Neural crest cell (in vitro differentiated cells): ENCODE measurements around the gene ZCCHC3. TPM values are rescaled to one million over a fixed set of nuclear protein-coding genes. Genes with fewer than 3 reads are reported as not detected.

Source experiments
- DNase-seq: peaks from one replicate; pipeline ENCODE4 v3.0.0; 2021; ENCODE audit warnings: low read depth, mixed read lengths, low spot score
- H3K27ac Mint-ChIP-seq: one replicate; pipeline ENCODE4 v1.8.0; 2021; ENCODE audit warnings: mild to moderate bottlenecking, mixed read lengths; ENCODE audit not compliant: unreplicated experiment
- H3K27me3 Mint-ChIP-seq: 2 replicates; pipeline ENCODE4 v1.8.0; 2021; ENCODE audit warnings: low read depth, mild to moderate bottlenecking, mixed read lengths
- H3K36me3 Mint-ChIP-seq: 2 replicates; pipeline ENCODE4 v1.8.0; 2021; ENCODE audit warnings: low read depth, mild to moderate bottlenecking, mixed read lengths
- H3K4me1 Mint-ChIP-seq: 2 replicates; pipeline ENCODE4 v1.8.0; 2021; ENCODE audit warnings: mixed read lengths
- H3K4me3 Mint-ChIP-seq: one replicate; pipeline ENCODE4 v1.8.0; 2021; ENCODE audit warnings: mild to moderate bottlenecking, mixed read lengths
- H3K9me3 Mint-ChIP-seq: 2 replicates; pipeline ENCODE4 v1.8.0; 2021; ENCODE audit warnings: mixed read lengths
- total RNA-seq: library from RNA; stranded (reverse); gene quantifications from 2 replicates; pipeline ENCODE4 v1.2.1, GENCODE V29; 2021
- TF ChIP-seq, protein P1 (sequence below): fragments of 200-600 bp; sonication (generic); conservative IDR thresholded peaks from 2 replicates; pipeline ENCODE4 v1.5.0; 2021; ENCODE audit warnings: antibody characterized with exemption, mild to moderate bottlenecking

ZCCHC3 gene
- total RNA-seq, 1 donor from 2014 or later = 59.2 TPM

DNA sequence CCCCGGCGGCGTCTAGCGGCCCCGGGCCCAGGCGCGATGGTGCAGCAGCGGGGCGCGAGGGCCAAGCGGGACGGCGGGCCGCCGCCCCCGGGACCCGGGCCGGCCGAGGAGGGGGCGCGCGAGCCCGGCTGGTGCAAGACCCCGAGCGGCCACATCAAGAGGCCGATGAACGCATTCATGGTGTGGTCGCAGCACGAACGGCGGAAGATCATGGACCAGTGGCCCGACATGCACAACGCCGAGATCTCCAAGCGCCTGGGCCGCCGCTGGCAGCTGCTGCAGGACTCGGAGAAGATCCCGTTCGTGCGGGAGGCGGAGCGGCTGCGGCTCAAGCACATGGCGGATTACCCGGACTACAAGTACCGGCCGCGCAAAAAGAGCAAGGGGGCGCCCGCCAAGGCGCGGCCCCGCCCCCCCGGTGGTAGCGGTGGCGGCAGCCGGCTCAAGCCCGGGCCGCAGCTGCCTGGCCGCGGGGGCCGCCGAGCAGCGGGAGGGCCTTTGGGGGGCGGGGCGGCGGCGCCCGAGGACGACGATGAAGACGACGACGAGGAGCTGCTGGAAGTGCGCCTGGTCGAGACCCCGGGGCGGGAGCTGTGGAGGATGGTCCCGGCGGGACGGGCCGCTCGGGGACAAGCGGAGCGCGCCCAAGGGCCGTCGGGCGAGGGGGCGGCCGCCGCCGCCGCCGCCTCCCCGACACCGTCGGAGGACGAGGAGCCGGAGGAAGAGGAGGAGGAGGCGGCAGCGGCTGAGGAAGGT is 28.7 kb downstream of the ZCCHC3 start:
- Mint-ChIP-seq H3K9me3 (no peaks in the 10 kb centered on the region), H3K4me3 (peak overlapping the region; percentile 95), H3K27me3 (peaks cover 3% of the 10 kb centered on the region), H3K4me1 (peaks cover 54% of the 10 kb centered on the region), H3K27ac (peak overlapping the region; percentile 89), H3K36me3 (peaks cover 9% of the 10 kb centered on the region)
- DNase-seq = peak; percentile 60
- TF ChIP-seq, protein P1, sequence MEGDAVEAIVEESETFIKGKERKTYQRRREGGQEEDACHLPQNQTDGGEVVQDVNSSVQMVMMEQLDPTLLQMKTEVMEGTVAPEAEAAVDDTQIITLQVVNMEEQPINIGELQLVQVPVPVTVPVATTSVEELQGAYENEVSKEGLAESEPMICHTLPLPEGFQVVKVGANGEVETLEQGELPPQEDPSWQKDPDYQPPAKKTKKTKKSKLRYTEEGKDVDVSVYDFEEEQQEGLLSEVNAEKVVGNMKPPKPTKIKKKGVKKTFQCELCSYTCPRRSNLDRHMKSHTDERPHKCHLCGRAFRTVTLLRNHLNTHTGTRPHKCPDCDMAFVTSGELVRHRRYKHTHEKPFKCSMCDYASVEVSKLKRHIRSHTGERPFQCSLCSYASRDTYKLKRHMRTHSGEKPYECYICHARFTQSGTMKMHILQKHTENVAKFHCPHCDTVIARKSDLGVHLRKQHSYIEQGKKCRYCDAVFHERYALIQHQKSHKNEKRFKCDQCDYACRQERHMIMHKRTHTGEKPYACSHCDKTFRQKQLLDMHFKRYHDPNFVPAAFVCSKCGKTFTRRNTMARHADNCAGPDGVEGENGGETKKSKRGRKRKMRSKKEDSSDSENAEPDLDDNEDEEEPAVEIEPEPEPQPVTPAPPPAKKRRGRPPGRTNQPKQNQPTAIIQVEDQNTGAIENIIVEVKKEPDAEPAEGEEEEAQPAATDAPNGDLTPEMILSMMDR = no peak

DNA sequence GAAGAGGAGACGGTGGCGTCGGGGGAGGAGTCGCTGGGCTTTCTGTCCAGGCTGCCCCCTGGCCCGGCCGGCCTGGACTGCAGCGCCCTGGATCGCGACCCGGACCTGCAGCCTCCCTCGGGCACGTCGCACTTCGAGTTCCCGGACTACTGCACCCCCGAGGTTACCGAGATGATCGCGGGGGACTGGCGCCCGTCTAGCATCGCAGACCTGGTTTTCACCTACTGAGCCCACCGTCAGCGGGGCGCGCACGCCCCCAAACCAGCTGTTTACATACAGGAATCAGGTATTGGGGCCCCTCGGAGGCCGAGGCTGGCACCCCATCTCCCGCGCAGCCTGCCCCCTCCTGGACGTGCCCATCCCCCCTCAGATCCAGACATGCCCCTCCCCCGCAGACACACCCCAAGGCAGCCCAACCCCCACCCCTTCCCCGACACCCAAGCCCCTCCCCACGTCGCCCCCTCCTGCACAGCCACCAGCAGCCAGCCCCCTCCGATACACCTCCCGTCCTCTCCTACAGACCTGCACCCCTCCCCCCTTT is 29.3 kb downstream of the ZCCHC3 start:
- peaks cover 4% of the 10 kb centered on the region for H3K36me3 Mint-ChIP-seq
- no peak overlapping the region for H3K27ac Mint-ChIP-seq
- TF ChIP-seq, protein P1 = no peak
- peak overlapping the region; percentile 90 for H3K4me3 Mint-ChIP-seq
- H3K27me3 Mint-ChIP-seq = peaks cover 3% of the 10 kb centered on the region
- peaks cover 49% of the 10 kb centered on the region for H3K4me1 Mint-ChIP-seq
- H3K9me3 Mint-ChIP-seq = no peaks in the 10 kb centered on the region
- peak; percentile 86 for DNase-seq

DNA sequence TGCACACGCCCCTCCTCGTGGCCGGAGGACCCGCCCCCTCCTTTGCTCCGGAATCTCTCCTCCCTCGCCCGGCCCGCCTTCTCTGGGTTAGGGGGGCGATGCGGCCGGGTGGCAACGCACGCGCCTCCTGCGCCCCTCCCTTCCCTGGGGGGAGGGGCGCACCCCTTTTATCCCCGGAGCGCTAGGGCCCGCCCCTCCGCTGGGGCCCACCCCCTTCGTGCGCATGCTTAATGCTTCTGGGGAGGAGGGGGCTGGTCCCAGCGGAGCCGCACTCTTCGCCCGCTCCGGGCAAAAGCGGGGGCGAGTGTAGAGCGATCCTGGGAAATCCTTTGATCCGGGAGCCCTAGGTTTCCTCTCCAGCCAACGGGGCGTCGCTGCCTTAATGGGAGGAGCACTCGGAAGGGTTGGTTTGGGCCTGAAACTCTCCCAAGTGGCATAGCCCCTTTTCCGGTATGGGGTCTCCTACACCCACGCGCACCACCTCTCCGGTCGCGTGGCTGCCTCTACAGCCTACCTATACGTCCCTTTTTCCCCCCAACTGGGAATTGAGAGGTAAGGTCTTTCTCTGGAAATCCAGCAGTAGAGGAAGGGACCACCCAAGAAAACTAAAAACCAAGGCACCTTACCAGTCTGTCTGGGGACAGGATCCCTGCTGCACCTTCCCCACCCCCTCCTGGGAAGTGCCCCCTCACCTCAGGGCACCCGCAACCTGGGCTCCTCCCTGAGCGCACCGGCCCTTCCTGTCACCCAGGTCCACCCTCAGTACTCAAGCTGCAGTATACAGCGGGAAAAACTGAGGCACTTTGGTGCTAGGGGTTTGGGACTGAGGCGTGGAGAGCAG is 30.0 kb downstream of the ZCCHC3 start:
- TF ChIP-seq, protein P1 = no peak
- Mint-ChIP-seq H3K4me3 (peak overlapping the region; percentile 90), H3K36me3 (peaks cover 4% of the 10 kb centered on the region), H3K27ac (peak overlapping the region; percentile 81), H3K4me1 (peaks cover 49% of the 10 kb centered on the region), H3K9me3 (no peaks in the 10 kb centered on the region), H3K27me3 (peaks cover 3% of the 10 kb centered on the region)
- DNase-seq = no peak

DNA sequence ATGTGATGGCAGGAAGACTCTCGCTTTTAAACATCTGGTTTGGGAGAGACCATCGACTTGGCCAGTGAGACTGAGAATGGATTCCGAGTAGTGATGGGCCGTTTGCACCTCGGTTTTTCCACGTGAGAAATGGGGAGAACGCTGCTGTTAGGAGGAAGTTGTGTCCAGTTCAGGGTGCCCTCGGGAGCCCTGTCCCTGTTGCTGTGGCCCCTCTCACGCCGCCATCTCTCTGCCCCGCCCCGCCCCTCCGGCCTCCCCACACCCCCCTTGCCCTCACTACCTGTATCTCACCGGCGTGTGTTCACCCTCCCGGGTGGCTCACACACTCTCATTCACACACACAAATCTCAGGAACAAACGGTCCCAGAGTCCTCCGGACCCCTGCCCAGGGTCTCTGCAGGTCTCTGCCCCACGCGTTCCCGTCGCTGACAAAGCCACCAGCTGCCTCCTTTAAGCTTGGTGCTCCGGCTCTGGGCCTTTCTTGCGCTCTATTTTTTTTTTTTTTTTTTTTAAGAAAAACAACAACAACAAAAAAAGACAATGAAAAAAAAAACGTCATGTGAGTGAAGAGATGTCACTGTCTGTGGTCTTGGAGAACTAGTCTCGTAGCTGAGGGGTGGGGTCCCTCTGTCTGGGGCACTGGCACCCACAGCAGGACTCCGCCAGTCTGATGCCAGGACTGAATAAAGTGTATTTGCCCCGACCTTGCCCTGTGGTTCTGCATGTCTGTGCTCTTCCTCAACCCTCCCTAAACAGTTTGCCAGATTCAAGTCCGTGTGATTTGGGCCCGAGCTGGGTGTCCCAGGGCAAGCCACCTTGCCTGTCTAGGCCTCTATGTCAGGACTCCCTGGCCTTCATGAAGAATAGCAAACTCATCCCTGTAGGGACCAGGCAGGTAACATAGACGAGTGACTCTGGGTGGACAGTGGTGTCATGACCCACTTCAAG is 30.9 kb downstream of the ZCCHC3 start:
- TF ChIP-seq, protein P1 = no peak
- Mint-ChIP-seq H3K27ac (peak overlapping the region; percentile 81), H3K36me3 (peaks cover 4% of the 10 kb centered on the region), H3K4me3 (peak overlapping the region; percentile 90), H3K9me3 (no peaks in the 10 kb centered on the region), H3K4me1 (peaks cover 45% of the 10 kb centered on the region), H3K27me3 (peaks cover 3% of the 10 kb centered on the region)
- no peak for DNase-seq
